DMS153 (cell line): Measurements from ENCODE around the gene PRSS38.

Experiments used
- DNase-seq: peaks from one replicate; lab custom pipeline; 2025; lab: John Stamatoyannopoulos, UW

PRSS38 gene

DNA sequence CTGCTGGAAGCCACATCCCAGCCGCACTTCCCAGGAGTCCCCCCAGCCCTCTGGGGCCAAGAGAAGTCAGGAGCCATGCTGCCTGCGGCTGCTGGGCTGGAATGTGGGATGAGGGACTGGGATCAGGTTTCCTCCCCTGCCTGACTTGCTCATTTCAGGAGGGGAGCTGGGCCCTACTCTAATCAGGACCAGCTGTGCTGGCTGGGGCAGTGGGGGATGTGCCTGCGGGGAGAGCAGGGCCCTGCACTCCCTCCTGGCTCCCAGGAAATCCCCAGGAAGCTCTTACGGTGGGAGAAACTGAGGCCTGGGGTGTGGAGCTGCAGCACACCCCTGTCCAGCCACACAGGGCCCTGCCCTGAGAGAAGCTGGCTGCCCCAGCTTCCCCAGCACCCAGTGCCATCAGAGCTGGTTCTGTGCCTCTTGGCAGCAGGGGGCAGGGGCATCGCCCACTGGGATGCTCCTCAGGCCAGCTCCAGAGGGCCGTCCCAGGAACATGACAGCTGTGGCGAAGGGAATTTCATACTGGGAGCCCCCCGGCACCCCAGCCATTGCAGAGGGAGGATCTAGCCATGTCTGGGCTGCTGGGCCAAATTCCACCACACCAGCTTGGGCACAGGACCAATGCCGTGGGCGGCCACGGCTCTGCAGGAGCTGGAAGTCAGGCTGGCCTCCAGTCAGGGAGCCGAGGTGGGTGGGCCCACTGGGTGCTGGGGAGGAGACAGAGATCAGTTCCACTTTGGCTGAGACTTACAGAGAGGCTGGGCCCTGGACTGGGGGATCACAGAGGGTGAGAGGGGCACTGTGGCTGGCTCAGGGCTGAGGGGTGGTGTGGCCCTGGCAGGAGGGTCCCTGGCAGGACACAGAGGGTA, 21.3 kb upstream of the PRSS38 start:
- no peak for DNase-seq

DNA sequence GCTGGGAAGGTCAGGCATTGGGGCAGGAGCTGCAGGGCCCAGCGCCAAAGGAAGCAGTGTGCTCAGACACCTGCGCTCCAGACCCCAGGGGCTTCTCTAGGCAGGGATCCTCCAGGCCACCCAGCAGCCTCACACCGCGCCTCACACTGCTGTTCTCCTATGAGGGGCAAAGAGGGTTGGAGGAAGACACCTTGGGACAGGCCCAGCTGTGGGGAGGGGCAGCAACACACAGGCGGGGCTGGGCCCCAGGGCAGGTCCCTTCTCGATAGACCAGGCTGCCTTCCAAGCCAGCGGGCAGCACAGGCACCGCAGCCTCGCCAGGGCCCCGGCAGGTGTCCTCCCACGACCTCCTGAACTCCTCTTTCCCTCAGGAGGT, 20.7 kb upstream of the PRSS38 start:
- no peak for DNase-seq

DNA sequence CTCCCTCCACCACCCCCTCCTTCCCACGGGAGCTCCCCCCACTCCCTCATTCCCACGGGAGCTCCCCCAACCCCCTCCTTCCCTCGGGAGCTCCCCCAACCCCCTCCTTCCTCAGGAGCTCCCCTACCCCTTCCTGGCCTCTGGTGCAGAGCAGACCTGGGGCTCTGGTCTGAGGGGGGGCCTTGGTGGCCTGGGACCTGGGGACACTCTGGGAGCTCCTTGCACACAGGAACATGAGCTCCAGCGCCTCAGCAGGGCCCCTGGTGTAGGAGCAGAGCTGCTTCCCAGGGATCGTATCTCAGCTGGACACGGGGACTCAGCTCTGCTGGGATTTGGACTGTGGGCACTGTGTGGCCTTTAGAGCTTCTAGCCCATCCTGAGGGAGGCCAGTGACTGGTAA, 19.7 kb upstream of the PRSS38 start:
- no peak for DNase-seq

DNA sequence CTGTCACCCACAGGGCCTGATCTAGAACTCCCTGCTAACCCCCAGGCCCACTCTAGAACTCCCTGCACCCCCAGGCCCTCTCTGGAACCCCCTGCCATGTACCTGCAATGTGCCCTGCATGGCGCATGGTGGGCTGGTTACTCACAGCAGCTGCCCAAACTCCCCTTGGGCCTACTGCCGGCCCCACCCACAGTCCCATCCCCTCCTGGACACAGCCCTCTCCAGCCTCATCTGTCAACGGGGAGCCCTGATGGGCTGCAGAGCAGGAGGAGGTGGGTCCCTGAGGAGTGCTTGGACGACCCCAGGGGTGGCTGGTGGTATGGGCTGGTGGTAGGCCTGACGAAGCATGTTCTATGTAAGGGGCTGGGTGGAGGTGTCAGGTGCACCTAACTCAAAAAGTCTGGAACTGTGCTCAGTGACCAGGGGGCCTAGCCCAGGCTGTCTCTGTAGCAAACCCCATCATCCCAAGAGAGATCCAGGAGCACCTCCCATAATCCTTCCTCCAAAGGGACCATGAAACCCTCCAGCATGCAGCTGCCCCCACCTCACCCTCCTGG, 19.0 kb upstream of the PRSS38 start:
- no peak for DNase-seq

DNA sequence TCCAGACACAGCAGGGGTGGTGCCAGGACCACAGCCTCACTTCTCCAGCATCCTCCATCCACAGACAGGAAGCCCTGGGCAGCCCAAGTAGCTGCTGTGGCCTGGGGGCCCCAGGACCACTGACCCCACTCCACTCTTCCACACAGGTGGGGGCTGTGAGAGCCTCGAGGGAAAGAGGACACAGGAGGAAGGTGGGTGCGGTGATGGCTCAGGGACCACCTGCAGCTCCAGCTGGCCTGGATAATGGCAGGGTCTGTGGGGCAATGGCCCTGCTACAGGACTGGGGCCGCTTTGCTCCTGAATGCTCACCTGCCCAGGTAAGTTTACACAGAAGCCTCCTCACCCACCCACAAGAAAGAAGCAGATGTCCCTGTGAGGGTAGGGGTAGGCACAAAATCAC, 18.3 kb upstream of the PRSS38 start:
- DNase-seq = no peak

DNA sequence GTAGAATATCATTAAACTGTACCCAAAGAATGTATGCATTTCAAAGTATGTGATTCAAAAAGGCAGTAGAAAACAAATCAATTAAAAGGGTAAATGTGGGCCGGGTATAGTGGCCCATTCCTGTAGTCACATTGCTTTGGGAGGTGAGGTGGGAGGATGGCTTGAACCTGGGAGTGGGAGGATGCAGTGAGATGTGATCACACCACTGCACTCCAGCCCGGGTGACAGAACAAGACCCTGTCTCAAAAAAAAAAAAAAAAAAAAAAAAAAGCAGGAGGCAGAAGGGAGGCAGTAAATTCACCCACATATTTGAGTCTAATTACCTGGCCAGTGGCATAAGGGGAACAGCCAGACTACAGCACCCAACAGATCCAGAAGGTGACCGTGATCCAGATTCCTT, 17.9 kb upstream of the PRSS38 start:
- no peak for DNase-seq

DNA sequence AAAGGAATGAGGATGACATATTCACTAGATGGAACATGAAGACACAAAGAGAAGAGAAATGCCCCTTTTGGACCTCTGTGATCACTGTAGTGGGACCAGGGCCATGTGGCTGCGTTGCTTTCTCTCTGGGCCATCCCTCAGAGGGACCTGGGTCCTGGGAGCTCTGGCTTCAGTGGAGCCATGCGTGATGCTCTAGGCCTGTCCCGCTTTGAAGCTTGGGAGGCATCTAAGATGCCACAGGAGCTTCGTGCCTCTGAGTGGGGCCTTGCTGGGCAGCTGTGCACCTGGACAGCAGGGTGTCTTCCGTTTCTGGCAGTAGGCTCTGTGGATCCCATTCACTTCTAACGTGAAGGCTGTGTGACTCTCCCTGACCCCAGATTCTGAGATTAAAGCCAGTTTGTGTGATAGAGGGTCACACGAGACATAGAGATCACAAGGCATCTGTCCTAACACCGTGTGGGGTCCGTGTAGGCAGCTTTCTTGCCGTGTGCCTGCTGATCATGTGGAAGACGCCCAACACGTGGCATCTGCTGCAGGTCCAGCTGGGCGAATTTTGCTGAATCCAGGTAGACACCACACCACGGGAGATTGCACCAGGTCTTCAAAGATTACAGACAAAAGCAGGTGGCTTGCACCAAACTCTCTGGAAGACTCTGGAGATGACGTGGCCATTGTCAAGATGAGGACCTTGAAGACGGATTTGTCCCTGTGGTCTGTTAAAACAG, 17.2 kb upstream of the PRSS38 start:
- no peak for DNase-seq

DNA sequence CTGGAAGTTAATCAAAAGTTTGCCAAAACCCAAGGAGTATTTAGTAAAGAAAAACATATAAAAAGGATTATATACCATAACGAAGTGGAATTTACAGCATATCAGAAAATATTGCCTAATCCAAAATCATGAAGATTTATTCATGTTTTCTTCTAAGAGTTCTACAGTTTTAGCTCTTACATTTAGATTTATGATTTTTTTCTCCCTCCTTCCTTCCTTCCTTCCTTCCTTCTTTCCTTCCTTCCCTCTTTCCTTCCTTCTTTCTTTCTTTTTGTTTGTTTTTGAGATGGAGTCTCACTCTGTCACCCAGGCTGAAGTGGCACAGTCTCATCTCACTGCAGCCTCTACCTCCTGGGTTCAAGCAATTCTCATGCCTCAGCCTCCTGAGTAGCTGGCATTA, 15.7 kb upstream of the PRSS38 start:
- DNase-seq = no peak

DNA sequence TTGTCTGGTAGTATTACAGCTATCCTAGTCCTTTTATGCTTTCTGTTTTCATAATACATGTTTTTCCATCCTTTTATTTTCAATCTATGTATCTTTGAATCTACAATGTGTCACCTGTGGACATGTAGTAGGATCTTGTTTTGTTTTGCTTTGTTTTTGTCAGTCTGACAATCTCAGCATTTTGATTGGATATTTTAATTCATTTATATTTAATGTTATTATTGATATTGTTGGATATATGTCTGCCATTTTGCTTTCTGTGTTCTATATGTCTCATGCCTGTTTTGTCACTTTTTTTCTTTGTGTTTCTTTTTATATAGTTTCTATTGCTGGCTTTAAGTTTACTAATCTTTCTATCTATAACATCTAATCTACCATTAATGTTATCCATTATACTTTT, 11.5 kb upstream of the PRSS38 start:
- DNase-seq = no peak

DNA sequence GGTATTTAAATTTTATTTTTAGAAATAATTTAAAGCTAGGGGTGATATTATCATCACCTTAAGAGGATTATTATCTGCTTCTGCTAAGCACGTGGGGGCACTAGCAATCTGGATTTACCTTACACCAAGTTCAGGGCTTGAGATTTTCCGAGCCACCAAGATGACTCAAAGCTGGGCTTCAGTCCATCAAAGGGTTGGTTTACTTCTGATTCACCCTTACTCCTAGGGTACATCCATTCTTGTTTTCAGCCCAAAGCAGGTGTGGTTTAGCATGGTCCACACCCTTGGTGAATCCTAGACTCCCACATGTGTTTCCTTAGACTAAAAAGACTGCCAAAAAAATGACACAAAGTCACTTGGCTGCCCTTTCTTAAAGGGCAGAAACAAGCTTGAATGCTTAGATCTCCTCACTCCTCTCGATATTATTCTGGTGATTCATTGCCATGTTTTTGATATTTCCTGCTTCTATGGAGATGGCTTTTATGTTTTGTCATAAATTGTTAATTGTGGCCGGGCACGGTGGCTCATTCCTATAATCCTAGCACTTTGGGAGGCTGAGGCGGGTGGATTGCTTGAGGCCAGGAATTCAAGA, 9.8 kb upstream of the PRSS38 start:
- no peak for DNase-seq

DNA sequence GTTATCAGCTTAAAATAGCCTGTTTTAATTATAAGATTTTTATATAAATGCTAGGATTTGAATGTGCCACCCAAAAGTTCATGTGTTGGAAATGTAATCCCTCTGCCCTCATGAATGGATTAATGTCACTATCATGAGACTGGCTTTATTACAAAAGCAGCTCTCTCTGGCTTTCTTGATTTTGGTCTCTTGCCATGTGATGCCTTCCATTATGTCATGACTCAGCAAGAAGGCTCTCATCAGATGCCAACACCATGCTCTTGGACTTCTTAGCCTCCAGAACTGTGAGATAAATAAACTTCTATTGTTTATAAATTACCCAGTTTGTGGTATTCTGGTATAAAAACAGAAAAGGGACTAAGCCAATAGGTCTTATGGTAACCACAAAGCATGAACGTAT, 6.9 kb upstream of the PRSS38 start:
- no peak for DNase-seq

DNA sequence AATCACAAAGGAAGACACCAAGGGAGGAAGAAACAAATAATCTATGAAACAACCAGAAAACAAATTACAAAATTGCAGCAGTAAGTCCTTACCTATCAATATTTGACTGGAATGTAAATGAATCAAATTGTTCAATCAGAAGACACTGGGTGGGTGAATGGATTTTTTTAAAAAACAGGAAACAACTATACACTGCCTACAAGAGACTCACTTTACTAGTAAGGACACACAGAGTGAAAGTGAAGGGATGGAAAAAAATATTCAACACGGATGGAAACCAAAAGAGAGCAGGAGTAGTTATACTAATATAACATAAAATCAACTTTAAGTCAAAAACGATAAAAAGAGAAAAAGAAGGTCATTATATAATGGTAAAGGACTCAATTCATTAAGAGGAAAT, 6.4 kb upstream of the PRSS38 start:
- no peak for DNase-seq

DNA sequence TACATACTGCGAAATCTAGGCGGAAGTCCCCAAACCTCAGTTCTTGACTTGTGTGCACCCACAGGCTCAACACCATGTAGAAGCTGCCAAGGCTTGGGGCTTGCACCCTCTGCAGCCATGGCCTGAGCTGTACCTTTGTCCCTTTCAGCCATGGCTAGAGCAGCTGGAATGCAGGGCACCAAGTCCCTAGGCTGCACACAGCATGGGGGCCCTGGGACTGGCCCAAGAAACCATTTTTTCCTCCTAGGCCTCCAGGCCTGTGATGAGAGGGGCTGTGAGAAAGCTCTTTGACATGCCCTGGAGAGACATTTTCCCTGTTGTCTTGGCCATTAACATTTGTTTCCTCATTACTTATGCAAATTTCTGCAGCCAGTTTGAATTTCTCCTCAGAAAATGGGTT, 1.5 kb upstream of the PRSS38 start:
- no peak for DNase-seq

DNA sequence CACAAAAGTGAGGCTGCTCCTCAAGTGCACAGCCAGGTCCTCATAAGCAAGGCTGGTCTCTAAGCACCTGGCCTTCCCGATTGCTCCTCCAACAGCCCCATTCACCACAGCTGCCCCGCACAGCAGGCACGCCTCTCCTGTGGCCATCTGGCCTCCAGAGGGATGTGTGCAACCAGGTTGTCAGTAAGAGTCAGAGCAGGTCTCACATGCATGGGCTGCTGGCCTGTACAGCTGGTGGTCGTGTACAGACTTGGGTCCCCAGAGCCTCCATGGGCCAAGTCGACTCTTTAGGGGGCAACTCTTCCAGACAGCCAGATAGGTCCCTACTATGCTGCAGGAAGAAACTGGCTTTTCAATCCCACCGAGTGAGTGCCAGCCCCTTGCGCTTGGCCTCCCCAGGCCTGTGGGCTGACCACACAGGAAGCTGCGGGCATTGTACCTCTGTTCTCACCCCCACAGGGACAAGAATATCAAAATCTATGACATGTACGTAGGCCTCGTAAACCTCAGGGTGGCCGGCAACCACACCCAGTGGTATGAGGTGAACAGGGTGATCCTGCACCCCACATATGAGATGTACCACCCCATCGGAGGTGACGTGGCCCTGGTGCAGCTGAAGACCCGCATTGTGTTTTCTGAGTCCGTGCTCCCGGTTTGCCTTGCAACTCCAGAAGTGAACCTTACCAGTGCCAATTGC, 1.4 kb downstream of the PRSS38 start:
- no peak for DNase-seq

DNA sequence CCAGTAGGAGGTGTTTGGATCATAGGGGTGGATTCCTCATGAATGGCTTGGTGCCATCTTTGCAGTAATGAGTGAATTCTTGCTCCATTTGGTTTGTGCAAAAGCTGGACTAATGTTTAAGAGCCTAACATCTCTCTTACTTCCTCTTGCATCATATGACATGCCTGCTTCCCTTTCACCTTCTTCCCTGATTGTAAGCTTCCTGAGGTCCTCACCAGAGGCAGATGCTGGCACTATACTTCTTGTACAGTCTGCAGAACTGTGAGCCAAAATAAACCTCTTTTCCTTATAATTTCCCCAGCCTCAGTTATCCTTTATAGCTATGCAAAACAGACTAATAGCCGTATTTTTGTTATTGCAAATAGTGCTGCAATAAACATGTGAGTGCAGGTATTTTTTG, 8.1 kb downstream of the PRSS38 start:
- no peak for DNase-seq

DNA sequence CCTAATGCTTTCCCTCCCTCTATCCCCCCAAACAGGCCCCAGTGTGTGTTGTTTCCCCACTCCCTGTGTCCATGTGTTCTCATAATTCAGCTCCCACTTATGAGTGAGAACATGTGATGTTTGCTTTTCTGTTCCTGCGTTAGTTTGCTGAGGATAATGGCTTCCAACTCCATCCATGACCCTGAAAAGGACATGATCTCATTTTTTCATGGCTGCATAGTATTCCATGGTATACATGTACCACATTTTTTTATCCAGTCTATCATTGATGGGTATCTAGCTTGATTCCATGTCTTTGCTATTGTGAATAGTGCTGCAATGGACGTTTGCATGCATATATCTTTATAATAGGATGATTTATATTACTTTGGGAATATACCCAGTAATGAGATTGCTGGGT, 8.7 kb downstream of the PRSS38 start:
- DNase-seq = no peak

DNA sequence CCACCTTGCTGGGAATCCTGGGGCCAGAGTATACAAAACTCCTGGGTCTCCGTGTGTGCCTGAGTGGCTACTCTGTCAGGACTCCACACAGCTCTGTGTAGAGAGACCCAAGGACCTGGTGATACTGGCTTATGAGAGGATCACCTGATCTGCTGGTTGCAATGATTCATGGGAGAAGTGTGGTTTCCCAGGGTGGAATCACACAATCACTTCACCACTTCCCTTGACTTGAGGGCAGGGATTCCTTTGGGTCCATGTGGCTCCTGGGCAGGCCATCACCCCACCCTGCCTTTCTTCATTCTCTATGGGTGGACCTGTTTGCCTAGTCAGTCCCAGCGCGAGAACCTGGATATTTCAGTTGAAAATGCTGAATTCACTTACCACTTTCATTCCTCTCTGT, 13.3 kb downstream of the PRSS38 start:
- no peak for DNase-seq

DNA sequence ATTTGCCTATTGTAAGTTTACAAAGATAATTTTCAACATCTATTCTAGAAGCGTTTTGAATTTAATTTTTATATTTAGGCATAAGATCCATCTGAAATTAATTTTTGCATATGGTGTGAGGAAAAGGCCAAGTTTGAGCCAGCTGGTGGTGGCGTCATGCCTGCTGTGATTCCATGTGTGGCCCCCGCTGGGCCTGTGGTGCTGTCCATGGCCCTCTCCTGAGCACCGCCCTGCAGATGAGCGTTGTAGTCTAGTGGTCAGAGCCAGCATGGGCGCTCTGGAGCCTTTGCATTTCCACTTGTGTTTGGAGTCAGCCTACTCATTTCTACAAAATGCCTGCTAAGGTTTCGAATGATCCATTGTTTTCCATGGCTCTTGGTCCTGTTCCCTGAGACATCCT, 22.7 kb downstream of the PRSS38 start:
- no peak for DNase-seq

DNA sequence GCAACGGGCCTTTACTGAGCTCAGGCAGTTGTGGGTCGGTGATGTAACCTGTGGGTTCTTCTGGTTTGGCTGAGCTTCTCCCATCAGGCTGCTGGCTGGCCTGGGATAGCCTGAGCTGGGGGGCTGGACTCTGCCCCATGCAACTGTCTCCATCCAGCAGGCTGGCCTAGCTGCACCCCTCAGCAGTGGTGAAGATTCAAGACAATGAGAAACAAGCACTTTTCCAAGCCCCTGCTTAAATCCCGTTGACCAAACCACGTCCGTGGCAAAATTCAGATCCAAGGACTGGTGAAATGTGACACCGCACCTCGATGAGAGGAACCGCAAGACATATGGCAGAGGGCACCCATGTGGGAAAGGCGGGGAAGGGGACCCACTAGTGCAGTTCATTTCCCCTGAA, 25.6 kb downstream of the PRSS38 start:
- no peak for DNase-seq

DNA sequence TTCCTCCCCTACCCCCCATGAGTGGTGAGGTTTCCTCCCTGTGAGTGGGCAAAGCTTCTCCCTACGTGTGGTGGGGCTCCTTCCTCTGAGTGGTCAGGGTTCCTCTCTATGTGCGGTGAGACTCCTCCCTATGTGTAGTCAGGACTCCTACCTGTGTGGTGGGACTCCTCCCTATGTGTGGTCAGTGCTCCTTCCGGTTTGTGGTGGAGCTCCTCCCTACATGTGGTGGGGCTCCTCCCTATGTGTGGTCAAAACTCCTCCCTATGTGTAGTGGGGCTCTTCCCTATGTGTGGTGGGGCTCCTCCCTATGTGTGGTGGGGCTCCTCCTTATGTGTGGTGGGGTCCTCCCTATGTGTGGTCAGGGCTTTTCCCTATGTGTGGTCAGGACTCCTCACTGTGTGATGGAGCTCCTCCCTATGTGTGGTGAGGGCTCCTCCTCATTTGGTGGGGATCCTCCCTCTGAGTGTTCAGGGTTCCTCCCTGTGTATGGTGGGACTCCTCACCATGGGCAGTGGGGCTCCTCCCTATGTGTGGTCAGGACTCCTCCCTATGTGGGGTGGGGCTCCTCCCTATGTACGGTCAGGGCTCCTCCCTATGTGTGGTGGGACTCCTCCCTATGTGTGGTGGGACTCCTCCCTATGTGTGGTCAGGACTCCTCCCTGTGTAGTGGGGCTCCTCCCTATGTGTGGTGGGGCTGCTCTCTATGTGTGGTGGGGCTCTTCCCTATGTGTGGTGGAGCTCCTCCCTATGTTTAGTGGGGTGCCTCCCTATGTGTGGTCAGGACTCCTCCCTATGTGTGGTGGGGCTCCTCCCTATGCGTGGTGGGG, 29.1 kb downstream of the PRSS38 start:
- DNase-seq = no peak

DNA sequence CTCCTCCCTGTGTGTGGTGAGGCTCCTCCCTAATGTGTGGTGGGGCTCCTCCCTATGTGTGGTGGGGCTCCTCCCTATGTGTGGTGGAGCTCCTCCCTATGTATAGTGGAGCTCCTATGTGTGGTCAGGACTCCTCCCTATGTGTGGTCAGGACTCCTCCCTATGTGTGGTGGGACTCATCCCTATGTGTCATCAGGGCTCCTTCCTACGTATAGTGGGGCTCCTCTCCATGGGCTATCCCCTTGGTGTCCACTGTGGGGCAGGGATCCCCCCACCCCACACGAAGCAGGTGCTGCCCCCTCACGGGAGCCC, 29.6 kb downstream of the PRSS38 start:
- DNase-seq = no peak

DNA sequence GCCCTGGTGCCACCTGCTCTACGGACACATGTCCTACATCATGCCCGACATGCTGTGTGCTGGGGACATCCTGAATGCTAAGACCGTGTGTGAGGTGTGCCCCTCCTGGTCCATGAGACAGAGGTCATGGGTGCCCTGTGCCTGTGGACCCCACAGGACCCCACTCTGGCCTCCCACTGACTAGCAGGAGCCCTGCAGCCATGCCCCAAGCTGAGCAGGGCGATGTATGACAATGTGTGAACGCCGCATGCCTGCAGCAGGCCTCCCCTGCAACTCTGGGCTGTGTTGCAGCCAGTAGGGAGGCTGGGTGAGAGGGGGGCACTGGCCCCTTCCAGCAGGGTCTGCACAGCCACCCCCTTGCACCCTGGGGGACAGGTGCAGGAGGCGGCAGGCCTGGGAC, 30.0 kb downstream of the PRSS38 start:
- DNase-seq = no peak
